Measurements from ENCODE around the gene RBM44. TPM values are rescaled to one million over a fixed set of nuclear protein-coding genes. Genes with fewer than 3 reads are reported as not detected.

The RBM44 gene
- total RNA-seq, 1 experiment from 2014 or later, result 0.45 TPM

DNA sequence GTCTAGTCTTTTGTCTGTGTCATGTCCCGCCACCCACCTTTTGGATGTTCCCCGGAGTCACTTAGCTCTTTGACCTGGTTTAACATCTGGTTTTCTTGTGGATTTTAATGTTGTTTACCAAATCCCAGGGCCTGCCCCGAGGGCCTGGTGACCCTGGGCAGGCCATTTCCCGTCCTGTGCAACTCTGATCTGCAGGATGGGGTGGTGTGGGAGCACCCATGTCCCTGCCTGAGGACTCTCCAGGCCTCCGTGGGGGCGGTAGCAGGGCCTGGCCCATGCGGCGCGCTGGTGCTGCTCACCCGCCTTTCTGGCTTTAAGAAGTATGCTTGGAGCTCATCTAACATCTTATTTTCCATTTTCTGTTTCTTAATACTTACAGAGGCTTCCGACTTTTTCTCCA is 71.5 kb downstream of the RBM44 start:
- no peak for DNase-seq (ENCODE audit: low spot score)

DNA sequence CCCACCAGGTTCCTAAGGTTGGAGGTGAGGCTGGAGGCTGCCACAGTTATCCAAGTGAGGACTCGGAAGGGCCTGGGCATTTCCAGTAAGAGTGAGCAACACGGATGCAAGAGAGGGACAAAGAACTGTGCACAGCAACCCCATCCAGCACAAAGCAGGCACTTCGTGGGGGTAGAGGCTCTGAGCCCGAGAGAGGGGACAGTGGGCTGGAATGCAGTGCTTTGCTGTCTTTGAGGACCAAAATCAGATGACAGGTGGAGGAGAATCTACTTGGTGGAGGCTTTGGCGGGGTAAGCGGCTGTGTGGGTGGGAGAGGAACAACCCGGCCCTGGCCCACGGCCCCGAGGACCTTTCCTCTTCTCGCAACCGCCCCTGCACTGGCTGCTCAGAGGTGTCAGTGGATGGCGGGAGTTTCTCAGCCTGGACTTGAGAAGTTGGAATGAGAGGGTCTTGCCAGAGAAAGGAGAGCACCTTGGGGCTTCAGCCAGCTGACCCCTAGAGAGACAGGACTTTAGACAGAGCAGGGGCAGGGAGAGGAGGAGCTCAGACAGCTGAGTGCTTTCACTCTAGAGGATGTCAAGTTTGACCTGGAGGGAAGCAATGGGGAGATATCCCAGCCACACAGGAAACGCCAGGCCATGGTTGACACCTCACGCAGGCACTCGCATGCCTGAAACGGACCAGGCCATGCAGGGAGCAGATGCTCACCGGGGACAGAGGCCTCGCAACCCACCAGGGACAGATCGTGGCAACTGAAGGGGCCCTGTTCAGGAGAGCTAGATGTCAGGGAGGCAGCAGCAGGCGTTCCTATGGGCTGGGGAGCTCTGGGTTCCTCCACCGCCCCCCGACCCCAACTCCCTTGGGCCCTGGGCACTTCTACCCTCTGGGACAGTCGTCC is 72.4 kb downstream of the RBM44 start:
- no peak for DNase-seq (ENCODE audit: low spot score)

DNA sequence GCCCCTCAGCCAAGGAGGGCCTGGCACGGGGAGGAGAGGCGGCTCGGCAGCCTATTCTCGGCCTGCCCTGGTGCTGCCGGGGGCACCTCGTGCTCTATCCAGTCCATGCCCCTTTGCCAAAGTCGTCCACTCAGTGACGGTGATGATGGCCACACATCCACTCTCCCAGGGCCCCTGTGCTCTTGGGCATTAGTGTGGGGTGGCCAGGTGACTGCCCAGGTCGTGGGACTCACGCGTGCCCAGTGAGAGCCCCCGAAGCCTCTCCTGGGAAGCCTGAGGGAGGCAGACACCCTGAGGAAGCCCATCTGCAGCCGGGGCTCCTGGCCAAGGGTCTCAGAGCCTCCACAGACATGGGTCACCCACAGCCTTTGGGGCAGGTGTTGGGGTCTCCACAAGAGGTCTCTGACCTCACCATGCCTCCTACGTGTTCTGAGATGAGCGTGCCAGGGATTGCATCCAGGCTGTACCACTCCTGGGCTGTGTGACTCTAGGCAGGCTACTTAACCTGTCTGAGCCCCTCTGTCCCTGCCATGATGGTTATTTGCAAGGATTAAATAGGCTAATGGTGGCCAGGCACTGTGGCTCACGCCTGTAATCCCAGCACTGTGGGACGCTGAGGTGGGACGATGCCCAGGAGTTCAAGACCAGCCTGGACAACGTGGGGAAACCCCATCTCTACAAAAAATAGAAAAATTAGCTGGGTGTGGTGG is 73.8 kb downstream of the RBM44 start:
- no peak for DNase-seq (ENCODE audit: low spot score)

DNA sequence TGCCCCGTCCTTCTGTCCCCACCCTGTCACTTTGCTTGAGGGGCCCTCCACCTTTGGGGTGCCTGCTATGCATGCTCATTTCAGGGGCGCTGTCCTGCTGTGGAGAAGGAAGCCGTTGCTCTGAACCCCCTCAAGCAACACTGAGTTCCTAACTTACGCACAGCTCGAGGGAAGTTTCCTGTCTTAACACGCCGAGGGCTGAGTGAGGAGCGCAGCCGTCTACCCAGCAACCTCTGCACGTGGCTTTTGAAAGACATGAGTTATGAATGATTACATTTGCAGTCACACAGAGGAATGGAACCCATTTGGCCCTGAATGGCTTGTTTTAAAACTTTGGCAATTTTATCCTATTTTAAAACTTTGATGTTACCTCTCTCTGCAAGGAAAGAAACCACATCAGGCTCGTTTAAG is 74.8 kb downstream of the RBM44 start:
- no peak for DNase-seq (ENCODE audit: low spot score)

DNA sequence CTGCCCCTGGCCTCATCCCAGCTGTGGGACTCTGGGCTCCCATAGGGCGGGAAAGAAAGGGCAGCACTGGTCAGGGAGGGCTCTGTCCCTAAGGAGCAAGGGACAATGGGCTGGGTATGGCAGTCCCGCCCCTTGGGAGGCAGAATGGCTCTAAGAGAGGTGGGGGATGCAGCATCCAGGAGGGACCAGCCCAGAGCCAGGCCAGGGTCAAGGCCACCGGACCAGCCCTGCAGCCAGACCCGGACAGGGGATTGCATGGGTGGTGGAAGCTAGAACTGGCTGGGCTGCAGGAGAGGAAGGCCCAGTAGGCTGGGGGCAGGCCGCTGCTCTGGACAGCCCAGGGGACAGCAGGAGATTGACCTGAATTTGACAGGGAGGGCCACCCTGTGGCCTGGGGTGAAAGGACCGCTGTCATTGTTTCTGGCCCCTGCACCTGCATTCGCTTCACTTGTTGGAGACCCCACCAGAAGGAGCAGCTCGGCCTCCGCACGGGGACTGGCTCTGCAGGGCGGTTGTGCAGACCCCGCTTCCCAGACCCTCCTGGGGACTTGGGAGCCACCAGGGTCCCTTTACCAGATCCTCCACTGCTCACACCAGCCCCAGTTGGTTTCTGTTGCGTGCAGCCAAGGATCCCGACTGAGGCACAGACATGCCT is 75.4 kb downstream of the RBM44 start:
- no peak for DNase-seq (ENCODE audit: low spot score)

DNA sequence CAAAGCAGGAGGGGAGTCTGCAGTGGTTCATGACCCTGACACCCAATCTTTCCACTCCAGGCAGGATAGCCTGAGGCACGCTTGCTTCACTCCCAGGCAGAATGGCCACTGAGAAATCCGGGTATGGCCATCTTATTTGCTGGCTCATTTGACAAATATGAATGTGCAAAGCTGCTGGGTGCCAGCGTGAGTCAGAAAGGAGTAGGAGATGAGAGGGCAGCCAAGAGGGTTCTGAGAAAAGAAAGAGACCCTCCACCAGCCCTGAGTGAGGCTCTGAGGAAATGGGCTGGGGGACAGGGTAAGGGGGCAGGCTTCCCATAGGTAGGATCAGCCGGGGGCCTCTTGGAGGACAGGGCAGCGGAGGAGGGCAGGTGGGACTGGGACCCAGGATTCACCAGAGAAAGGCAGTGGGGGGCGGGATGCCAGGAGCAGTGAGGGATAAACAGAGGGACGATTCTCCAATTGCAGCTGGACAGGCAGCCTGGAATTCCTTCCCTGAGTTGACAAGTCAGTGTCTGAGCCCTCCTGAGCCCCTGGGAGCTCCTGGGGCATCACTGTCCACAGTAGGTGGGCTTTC is 76.1 kb downstream of the RBM44 start:
- peak; percentile 76 for DNase-seq (ENCODE audit: low spot score)

DNA sequence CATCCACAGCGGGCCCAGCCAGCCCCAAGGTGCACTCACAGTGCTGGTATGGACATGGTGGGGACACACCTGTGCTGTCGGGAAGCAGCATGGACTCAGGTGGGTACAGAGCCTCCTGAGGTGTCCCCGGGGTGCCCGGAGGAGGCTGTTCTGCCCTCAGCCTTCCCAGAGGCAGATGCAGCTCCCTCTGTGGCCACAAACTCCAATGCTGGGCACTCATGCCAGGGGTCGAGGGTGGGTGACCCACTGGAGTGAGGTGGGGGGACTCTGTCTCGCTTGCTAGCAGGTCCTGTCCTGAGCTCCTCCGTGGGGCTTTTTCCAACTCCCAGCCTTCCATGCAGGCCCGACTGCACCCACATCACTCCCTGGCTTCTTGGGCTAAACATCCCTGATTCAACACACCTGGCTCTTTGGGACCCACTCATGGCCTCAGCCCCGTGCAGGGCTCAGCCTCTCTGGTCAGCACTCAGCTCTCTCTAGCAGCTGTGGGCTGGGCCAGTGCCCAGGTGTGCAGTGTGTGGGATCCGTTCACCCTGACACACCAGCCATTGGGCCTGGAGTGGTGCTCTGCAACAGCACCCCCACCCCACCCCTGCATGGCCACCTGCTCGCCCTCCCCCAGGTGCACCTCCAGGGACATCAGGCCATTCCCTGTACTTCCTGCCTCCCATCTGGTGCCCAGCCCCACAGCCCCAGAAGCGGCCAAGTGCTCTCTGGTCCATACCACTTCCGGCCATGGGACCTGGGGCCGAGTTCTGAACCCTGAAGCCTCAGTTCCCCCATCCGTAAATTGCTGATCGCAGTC is 76.9 kb downstream of the RBM44 start:
- no peak for DNase-seq (ENCODE audit: low spot score)

DNA sequence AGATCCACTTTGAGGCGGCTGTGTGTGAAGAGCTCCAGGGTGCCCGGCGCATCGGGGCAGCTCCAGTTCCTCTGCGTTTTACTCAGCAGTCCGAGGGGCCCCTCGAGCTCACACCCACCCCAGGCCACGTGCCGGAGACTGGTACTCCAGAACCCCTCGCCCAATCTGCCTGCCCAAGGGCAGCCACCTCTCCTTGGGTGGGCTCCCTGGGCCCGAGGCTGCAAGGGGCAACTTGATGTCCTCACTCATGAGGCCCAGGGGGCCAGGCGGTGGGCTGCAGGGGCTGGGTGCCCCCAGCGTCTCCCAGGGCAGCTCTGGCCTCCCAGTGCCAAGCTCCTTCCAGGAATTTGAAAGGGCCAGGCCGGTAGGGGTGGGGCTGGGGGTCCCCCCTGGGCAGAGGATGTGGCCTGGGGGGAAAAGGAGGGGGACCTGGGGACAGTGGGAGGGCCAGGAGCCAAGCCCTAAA is 77.5 kb downstream of the RBM44 start:
- DNase-seq (ENCODE audit: low spot score), result no peak

GRCh38 chr2:237876532-237876931 is 78.0 kb downstream of the RBM44 start:
- no peak for DNase-seq (ENCODE audit: low spot score)

GRCh38 chr2:237876951-237877491 is 78.4 kb downstream of the RBM44 start:
- no peak for DNase-seq (ENCODE audit: low spot score)

DNA sequence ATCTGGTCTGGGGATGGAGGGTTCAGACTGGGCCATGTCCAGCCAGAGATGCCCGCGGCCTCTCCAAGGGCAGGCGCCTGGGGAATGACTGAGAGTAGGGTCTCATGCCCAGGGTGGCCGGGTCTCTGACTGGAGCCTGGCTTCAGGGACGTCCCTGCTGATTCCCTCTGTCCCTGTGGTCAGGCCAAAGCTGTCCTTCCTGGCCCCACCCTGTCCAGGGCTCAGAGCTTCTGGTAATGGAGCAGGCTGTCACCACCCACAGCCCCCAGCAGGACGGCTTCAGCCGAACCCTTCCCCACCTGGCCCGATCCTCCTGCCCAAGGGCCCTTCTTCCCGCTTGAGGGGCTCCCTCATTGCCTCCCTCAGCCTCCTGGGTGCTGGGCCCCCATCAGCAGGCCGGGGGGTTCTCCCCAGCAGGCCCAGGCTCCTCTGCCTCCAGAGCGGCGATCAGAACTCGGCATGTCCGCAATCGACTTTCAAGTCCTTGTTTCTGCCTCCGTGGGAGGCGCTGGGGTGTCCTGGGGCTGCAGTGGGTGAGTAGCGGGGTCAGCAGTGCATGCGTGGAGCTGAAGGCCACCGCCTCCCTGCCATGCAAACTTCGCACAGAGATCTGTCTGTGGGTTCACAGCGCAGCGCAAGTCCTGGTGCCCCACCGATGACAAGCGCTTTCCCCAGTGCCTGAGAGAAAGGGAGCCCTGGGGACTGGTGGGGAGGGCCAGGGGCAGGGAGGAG is 79.2 kb downstream of the RBM44 start:
- no peak for DNase-seq (ENCODE audit: low spot score)

DNA sequence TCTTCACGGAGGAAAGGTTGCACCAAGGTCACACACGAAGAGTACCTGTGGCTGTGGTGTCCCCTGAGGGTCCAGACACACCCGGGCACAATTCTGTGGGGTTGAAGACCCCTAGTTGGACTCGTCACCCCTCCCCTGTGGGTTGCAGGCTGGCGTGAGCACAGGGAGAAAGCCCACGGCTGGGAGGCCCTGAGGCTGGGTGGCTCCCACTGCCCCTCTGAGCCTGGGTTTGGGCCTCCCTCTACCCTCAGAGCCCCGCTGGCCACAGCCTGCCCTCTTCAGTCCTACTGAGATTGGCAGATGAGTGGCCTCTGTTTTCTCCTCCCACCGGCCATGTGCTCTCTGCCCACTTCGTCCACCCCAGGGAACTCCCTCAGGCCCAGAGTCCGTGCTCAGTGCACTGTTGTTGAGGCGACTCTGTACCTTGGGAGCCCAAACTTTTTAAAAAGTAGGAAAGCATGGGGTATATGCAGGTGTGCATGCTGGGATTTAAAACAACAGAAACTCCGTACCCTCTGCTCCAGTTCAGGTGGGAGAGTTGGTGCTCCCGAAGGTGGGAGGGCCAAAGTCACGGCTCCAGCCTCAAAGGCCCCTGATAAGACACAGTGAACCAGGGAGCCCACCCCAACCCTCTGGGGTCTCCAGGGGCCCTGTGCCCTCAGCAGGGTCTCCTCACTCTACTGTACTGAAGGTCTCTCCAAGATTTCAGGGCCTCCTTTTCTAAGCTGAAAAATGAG is 79.9 kb downstream of the RBM44 start:
- no peak for DNase-seq (ENCODE audit: low spot score)

GRCh38 chr2:237879058-237879430 is 80.5 kb downstream of the RBM44 start:
- DNase-seq (ENCODE audit: low spot score), result peak; percentile 36

GRCh38 chr2:237879991-237880560 is 81.5 kb downstream of the RBM44 start:
- no peak for DNase-seq (ENCODE audit: low spot score)

DNA sequence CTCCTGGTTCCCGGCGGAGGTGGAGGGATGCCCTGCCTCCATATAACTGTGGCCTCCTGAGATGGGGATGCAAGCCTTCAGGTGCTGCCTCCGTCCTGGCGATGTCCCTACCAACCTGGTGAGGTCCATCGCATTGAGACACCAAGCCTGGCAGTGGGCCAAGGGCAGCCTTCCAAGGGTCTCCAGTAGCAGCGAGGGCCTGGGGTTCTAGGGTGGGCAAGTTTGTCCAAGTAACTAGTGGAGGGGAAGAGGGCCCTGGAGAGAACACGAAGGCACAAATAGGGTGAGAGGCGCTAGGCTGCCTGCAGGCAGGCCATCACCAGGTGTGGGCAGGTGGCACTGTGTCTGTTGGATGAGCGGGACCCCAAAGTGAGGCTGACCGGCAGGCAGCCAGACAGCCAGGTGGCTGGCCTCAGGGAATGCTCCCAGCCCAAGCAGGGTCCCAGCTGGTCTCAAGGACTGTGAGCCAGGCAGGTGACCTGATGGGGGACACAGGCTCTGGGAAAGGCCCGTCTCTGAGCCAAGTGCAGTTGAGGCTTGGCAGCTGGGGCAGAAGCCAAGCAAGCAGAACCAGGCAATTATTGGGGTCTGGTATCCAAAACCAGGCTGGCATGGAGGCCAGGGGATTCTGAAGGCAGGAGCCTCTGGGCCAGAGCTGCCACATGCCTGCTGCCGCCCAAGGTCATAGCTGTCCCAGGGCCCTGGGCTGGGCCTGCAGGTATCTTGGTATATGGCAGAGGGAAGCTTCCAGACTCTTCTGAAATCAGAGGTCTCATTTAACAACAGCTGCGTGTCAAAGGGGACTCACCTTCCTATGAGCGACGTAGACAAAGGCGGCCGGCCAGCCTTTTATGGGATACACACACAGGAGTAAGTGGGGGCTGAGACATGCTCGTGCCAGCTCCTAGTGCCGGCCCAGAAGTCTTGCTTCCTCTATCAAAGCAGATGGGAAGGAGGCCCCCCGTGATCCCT is 84.2 kb downstream of the RBM44 start:
- DNase-seq (ENCODE audit: low spot score), result no peak

- no peak for DNase-seq (ENCODE audit: low spot score)
These were observed 85.4 kb downstream of the RBM44 start for GRCh38 chr2:237883951-237884446.

- no peak for DNase-seq (ENCODE audit: low spot score)
These were observed 86.1 kb downstream of the RBM44 start for GRCh38 chr2:237884681-237885080.
